ENCODE measurements around the gene DACH1.

DACH1 gene

DNA sequence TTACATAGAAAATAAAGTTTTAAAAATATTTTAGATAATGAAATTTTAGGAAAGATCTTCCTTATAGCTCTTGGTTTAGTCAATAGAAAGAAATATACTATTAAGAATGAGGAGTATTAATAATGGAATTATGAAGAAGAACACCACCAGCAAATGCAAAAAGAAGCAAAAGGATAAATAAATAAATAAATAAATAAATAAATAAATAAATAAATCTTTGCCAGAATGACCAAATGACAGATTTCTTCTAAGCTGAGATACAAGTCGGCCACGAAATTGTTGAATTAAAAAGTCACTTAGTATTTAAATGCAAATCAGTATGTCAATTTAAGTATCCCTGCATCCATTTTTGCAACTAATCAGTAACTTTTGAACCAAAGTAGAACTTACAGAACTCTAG is 95.9 kb downstream of the DACH1 start:
- Histone ChIP-seq H2BK12ac (ENCODE audit: low read length) (no peak overlapping the region), H3K14ac (ENCODE audit: low read length) (no peak overlapping the region), H2AK5ac (ENCODE audit: low read length) (no peak overlapping the region), H3K4me3 (ENCODE audit: low read depth, low read length) (no peak overlapping the region), H3K9ac (ENCODE audit: low read length) (no peak overlapping the region), H3K18ac (ENCODE audit: low read length) (no peak overlapping the region), H3K4me2 (ENCODE audit: low read length) (no peak overlapping the region), H3K9me3 (ENCODE audit: insufficient read depth, low read depth, low read length) (no peaks in the 10 kb centered on the region), H2BK5ac (ENCODE audit: low read depth, low read length, poor library complexity) (no peak overlapping the region), H3K4ac (ENCODE audit: low read depth, low read length) (no peak overlapping the region), H3K79me2 (ENCODE audit: control insufficient read depth, insufficient read depth, low read length, poor library complexity) (no peaks in the 10 kb centered on the region), H3K23ac (ENCODE audit: low read length) (no peak overlapping the region), H3K36me3 (ENCODE audit: control insufficient read depth in 1 of 2, insufficient read depth in 2 of 2, low read length in 2 of 2) (no peaks in the 10 kb centered on the region), H4K8ac (ENCODE audit: low read depth, low read length) (no peak overlapping the region), H3K79me1 (ENCODE audit: low read length) (no peaks in the 10 kb centered on the region), H3K27ac (ENCODE audit: low read depth, low read length) (no peak overlapping the region), H4K91ac (ENCODE audit: low read depth, low read length) (no peak overlapping the region), H2BK120ac (ENCODE audit: insufficient read depth, low read length, poor library complexity) (no peak overlapping the region), H2AFZ (ENCODE audit: insufficient read depth, low read length, poor library complexity) (no peak overlapping the region), H4K12ac (ENCODE audit: low read depth, low read length) (no peak overlapping the region), H3K27me3 (ENCODE audit: insufficient read depth, low read length) (no peaks in the 10 kb centered on the region), H3K4me1 (ENCODE audit: control insufficient read depth in 1 of 2, insufficient read depth in 2 of 2, low read length in 2 of 2) (no peaks in the 10 kb centered on the region)
- whole genome bisulfite sequencing (ENCODE audit: extremely low coverage, insufficient coverage, insufficient read length), result no CpG with 5 or more reads among the region's 2 CpGs
- DNase-seq, result no peak

GRCh38 chr13:71770710-71771109 is 96.3 kb downstream of the DACH1 start:
- Histone ChIP-seq H2BK5ac (ENCODE audit: low read depth, low read length, poor library complexity) (no peak overlapping the region), H4K8ac (ENCODE audit: low read depth, low read length) (no peak overlapping the region), H3K18ac (ENCODE audit: low read length) (no peak overlapping the region), H2AFZ (ENCODE audit: insufficient read depth, low read length, poor library complexity) (no peak overlapping the region), H2BK12ac (ENCODE audit: low read length) (no peak overlapping the region), H3K79me1 (ENCODE audit: low read length) (no peaks in the 10 kb centered on the region), H3K4me1 (ENCODE audit: control insufficient read depth in 1 of 2, insufficient read depth in 2 of 2, low read length in 2 of 2) (no peaks in the 10 kb centered on the region), H3K27ac (ENCODE audit: low read depth, low read length) (no peak overlapping the region), H4K91ac (ENCODE audit: low read depth, low read length) (no peak overlapping the region), H3K4me3 (ENCODE audit: low read depth, low read length) (no peak overlapping the region), H2AK5ac (ENCODE audit: low read length) (no peak overlapping the region), H3K4me2 (ENCODE audit: low read length) (no peak overlapping the region), H3K23ac (ENCODE audit: low read length) (no peak overlapping the region), H3K36me3 (ENCODE audit: control insufficient read depth in 1 of 2, insufficient read depth in 2 of 2, low read length in 2 of 2) (no peaks in the 10 kb centered on the region), H3K27me3 (ENCODE audit: insufficient read depth, low read length) (no peaks in the 10 kb centered on the region), H3K9ac (ENCODE audit: low read length) (no peak overlapping the region), H3K14ac (ENCODE audit: low read length) (no peak overlapping the region), H2BK120ac (ENCODE audit: insufficient read depth, low read length, poor library complexity) (no peak overlapping the region), H4K12ac (ENCODE audit: low read depth, low read length) (no peak overlapping the region), H3K79me2 (ENCODE audit: control insufficient read depth, insufficient read depth, low read length, poor library complexity) (no peaks in the 10 kb centered on the region), H3K4ac (ENCODE audit: low read depth, low read length) (no peak overlapping the region), H3K9me3 (ENCODE audit: insufficient read depth, low read depth, low read length) (no peaks in the 10 kb centered on the region)
- no peak for DNase-seq

DNA sequence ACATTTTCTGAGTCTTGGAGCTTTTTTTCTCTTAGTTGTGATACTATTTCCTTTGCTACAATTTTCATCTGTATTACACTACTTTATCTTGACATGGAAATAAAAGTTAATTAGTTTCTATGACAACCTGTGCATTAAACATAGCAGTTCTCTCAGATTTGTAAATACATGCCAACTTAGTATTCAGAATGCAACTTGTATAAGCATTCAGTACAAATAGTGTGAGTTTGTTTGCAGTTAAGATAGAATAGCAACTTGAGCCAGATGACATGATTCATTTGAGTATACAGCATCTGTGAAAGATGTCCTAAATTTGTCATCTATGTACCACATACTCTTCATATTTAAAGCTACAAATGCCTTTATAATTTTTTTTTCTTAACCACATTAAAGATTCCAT is 98.1 kb downstream of the DACH1 start:
- Histone ChIP-seq H3K18ac (ENCODE audit: low read length) (no peak overlapping the region), H4K91ac (ENCODE audit: low read depth, low read length) (no peak overlapping the region), H3K36me3 (ENCODE audit: control insufficient read depth in 1 of 2, insufficient read depth in 2 of 2, low read length in 2 of 2) (no peaks in the 10 kb centered on the region), H4K8ac (ENCODE audit: low read depth, low read length) (no peak overlapping the region), H2BK120ac (ENCODE audit: insufficient read depth, low read length, poor library complexity) (no peak overlapping the region), H4K12ac (ENCODE audit: low read depth, low read length) (no peak overlapping the region), H3K23ac (ENCODE audit: low read length) (no peak overlapping the region), H3K79me2 (ENCODE audit: control insufficient read depth, insufficient read depth, low read length, poor library complexity) (no peaks in the 10 kb centered on the region), H2BK5ac (ENCODE audit: low read depth, low read length, poor library complexity) (no peak overlapping the region), H3K14ac (ENCODE audit: low read length) (no peak overlapping the region), H3K4me1 (ENCODE audit: control insufficient read depth in 1 of 2, insufficient read depth in 2 of 2, low read length in 2 of 2) (no peaks in the 10 kb centered on the region), H3K4ac (ENCODE audit: low read depth, low read length) (no peak overlapping the region), H3K27ac (ENCODE audit: low read depth, low read length) (no peak overlapping the region), H3K4me3 (ENCODE audit: low read depth, low read length) (no peak overlapping the region), H3K79me1 (ENCODE audit: low read length) (no peaks in the 10 kb centered on the region), H2BK12ac (ENCODE audit: low read length) (no peak overlapping the region), H3K4me2 (ENCODE audit: low read length) (no peak overlapping the region), H3K9ac (ENCODE audit: low read length) (no peak overlapping the region), H3K9me3 (ENCODE audit: insufficient read depth, low read depth, low read length) (no peaks in the 10 kb centered on the region), H2AFZ (ENCODE audit: insufficient read depth, low read length, poor library complexity) (no peak overlapping the region), H2AK5ac (ENCODE audit: low read length) (no peak overlapping the region), H3K27me3 (ENCODE audit: insufficient read depth, low read length) (no peaks in the 10 kb centered on the region)
- DNase-seq, result no peak

GRCh38 chr13:71759651-71760511 is 107.1 kb downstream of the DACH1 start:
- no peak overlapping the region for H4K8ac ChIP-seq (ENCODE audit: low read depth, low read length)
- no peak overlapping the region for H2BK120ac ChIP-seq (ENCODE audit: insufficient read depth, low read length, poor library complexity)
- H3K27me3 ChIP-seq (ENCODE audit: insufficient read depth, low read length), result no peaks in the 10 kb centered on the region
- H3K27ac ChIP-seq (ENCODE audit: low read depth, low read length), result no peak overlapping the region
- no peak overlapping the region for H3K4me3 ChIP-seq (ENCODE audit: low read depth, low read length)
- H2BK5ac ChIP-seq (ENCODE audit: low read depth, low read length, poor library complexity), result no peak overlapping the region
- H3K9ac ChIP-seq (ENCODE audit: low read length), result no peak overlapping the region
- no peak overlapping the region for H2BK12ac ChIP-seq (ENCODE audit: low read length)
- H3K18ac ChIP-seq (ENCODE audit: low read length), result no peak overlapping the region
- H3K4ac ChIP-seq (ENCODE audit: low read depth, low read length), result no peak overlapping the region
- no peaks in the 10 kb centered on the region for H3K9me3 ChIP-seq (ENCODE audit: insufficient read depth, low read depth, low read length)
- no peak overlapping the region for H2AFZ ChIP-seq (ENCODE audit: insufficient read depth, low read length, poor library complexity)
- no peak for DNase-seq
- peak overlapping the region; percentile 14 for H4K91ac ChIP-seq (ENCODE audit: low read depth, low read length)
- no CpG with 5 or more reads among the region's 10 CpGs for WGBS (ENCODE audit: extremely low coverage, insufficient coverage, insufficient read length)
- H3K14ac ChIP-seq (ENCODE audit: low read length), result no peak overlapping the region
- H4K12ac ChIP-seq (ENCODE audit: low read depth, low read length), result no peak overlapping the region
- H3K4me1 ChIP-seq (ENCODE audit: control insufficient read depth in 1 of 2, insufficient read depth in 2 of 2, low read length in 2 of 2), result no peaks in the 10 kb centered on the region
- H3K4me2 ChIP-seq (ENCODE audit: low read length), result no peak overlapping the region
- no peaks in the 10 kb centered on the region for H3K79me1 ChIP-seq (ENCODE audit: low read length)
- H3K23ac ChIP-seq (ENCODE audit: low read length), result no peak overlapping the region
- H3K36me3 ChIP-seq (ENCODE audit: control insufficient read depth in 1 of 2, insufficient read depth in 2 of 2, low read length in 2 of 2), result no peaks in the 10 kb centered on the region
- H3K79me2 ChIP-seq (ENCODE audit: control insufficient read depth, insufficient read depth, low read length, poor library complexity), result no peaks in the 10 kb centered on the region
- H2AK5ac ChIP-seq (ENCODE audit: low read length), result no peak overlapping the region
